Putamen (tissue), 1 donor: ENCODE measurements around the gene ADIG.

Source experiments
- DNase-seq: peaks from one replicate; pipeline ENCODE4 v3.0.0-alpha.2; 2016; ENCODE audit warnings: low spot score

ADIG gene

DNA sequence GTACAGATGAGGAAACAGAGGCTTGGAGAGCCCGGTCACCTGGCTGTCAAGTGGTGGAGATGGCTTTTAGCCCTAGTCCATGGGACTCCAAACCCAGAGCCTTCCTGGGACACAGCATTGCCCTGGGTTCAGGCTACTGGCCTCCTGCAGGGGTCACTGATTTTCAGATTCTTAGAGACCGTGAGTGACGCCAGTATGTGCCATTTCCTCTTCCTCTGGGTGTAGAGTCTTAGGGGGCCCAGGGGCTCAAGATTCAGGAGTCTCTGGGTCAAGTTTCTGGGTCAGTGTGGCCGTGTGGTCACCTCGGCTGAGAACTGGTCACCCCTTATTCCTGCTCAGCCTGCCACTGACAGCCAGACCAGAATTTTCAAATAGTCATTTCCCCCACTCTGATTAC, 21.2 kb downstream of the ADIG start:
- no peak for DNase-seq

DNA sequence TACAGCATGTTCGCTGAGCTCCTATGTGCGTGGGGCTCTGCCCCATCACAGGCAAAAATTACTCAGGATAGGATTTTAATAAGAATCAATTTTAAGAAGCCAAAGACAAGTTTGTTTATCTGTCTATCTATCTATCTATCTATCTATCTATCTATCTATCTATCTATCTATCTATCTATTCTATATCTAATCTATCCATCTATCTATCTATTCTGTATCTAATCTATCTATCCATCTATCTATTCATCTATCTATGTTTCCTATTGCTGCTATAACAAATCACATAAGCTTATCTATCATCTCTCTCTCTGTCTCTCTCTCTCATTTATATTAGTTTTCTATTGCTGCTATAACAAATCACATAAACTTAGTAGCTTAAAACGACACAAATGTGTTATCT, 22.3 kb downstream of the ADIG start:
- DNase-seq, result no peak

DNA sequence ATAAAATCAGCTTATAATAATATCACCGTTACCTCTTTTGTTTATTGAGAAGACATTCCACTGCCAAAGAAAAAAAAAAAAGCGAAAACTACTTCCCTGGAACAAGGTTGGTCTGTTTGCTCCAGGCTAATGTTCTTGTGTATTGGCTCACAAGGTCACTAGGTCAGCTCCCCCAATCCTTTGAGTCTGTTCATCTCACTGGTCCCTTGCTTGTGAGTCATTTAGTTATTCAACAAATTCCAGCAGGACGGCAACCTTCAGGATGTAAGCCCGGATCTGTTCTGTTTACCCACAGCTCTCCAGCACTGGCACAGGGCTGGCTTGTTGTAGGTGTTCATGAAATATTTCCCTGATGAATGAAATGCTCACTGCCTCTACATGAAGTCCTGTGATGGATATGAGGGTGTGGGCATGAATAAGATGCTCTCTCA, 23.9 kb downstream of the ADIG start:
- no peak for DNase-seq

DNA sequence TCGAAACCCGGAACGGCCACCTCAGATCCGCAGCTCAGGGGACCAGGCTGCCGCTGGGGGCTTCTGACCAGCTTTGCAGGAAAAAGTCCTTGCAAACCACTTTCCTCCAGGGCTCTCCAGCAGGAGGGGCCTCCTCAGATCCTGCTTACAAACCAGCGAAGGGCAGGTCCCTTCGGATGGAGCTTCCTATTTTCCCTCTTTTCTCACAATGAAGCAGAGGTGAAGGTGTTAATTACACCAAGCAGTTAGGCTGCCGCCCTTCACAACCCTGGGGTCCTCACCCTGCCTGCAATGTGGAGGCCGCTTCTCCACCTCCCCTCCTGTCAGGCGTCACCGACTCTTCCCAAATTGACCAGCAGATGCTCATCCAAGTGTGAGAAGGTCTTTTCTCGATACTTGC, 26.4 kb downstream of the ADIG start:
- DNase-seq, result no peak

DNA sequence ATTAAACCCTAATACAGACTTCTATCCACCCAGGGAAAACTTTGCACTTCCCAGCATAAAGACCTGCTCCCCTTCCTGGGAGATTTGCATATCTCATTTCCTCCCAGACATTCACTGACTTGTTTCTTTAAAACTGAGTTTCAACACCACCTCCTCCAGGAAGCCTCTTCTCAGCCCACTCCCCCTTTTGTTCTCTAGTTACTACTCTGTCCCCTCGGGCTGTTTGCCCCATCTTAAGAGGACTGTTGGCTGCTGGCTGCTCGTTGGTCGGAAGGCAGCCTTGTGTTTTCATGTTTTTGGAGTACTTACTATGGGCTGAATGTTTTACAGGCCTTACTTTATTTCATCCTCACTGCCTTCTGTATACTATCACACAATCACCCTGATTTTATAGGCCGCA, 27.2 kb downstream of the ADIG start:
- DNase-seq, result no peak

DNA sequence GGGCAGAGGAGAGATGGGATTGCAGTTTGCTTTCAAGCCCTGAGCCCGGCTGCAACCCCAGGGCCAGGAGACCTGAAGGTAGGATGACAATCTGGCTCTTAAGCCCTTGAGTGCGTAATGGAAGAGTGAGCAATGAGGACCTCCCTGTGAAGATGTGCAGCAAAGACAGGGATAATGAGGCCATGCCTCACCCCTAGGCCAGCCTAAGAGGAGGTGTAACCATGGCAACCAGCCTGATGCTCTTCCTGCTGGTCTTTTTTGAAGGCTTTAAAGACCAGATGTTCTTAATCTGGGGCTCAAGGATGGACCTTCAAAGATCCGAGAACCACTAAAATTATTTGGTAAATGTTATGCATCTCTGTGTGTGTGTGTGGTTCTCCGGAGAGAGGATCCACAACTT, 28.8 kb downstream of the ADIG start:
- no peak for DNase-seq

DNA sequence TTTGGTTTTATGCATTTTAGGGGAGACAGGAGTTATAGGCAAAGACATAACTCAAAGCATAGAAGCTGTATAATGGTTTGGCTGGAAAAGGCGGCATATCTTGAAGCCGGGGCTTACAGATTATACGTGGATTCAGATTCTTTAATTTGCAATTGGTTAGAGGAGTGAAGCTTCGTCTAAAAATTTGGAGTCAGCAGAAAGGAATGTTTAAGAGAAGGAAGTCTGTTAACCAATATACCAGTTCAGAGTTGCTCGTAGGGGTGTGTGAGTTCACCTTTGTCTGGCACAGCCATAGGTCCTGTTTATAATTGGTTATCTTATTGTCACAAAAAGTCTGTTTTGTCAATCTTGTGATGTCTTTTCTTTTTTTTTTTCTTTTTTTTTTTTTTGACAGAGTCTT, 29.5 kb downstream of the ADIG start:
- DNase-seq, result no peak

DNA sequence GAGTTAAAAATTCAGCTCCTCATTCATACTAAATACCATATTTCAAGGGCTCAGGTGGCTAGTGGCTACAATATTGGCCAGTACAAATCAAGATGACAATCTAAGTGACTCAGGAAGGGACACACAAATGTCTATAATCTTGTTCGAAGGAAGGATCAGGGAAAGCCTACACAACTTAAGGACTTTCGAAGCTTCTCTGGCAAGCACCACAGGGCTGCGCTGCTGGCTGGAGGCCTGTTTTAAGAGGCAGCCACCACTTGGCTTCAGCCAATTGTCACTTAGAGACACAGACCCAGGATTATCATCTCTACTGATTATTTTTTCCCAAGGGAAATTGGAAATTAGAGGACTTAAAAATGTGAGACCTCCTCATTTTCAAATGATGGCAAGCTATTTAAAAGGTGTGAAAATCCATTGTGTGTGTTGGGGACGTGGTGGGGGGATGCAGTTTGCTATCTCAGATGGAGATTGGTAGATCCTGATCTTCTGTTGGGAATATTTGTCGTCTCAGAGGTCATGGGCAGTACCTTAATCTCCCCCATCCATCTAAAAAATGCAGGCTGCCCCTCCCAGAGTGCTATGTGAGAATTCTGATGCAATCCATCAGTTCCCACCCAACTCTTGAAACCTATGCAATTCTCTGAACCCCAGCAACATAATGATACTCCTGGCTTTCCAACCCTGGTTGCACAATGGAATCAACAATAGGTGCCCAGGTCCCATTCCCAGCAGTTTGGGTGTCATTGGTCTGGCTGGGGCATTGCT, 31.9 kb downstream of the ADIG start:
- DNase-seq, result no peak

DNA sequence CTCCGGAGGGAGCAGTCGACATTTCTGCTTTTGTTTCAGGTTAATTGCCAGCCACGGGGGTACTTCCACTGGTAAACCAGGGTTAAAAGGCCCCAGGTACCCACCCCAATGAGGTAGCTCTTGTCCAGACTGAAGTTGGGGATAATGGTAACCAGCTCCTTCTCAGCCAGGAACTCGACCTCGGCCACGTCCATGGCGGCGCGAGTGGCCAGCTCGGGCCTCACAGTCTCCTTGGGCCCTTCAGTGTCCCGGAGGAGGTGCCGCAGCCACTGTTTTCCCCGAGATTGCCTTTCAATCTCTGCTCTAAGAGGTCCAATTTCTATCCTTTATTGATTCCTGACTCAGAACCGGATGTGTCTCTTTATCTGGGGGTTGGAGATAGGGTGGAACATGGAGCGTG, 34.3 kb downstream of the ADIG start:
- DNase-seq, result no peak

DNA sequence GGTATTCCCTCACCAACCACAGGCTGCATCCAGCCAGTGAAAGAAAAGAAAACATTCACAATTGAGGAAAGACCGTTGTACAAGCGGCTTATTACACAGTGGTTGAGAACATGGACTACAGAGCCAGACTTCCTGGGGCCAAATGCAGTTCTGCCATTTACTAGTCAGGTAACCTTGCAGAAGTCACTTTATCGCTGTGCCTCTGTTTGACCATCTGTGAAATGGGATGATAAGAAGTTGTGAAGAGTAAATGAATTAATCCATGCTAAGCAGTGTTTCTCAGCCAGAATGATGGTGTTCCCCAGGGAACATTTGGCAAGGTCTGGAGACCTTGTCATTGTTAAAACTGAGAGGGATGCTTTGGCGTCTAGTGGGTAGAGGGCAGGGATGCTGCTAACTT, 35.5 kb downstream of the ADIG start:
- DNase-seq, result no peak

DNA sequence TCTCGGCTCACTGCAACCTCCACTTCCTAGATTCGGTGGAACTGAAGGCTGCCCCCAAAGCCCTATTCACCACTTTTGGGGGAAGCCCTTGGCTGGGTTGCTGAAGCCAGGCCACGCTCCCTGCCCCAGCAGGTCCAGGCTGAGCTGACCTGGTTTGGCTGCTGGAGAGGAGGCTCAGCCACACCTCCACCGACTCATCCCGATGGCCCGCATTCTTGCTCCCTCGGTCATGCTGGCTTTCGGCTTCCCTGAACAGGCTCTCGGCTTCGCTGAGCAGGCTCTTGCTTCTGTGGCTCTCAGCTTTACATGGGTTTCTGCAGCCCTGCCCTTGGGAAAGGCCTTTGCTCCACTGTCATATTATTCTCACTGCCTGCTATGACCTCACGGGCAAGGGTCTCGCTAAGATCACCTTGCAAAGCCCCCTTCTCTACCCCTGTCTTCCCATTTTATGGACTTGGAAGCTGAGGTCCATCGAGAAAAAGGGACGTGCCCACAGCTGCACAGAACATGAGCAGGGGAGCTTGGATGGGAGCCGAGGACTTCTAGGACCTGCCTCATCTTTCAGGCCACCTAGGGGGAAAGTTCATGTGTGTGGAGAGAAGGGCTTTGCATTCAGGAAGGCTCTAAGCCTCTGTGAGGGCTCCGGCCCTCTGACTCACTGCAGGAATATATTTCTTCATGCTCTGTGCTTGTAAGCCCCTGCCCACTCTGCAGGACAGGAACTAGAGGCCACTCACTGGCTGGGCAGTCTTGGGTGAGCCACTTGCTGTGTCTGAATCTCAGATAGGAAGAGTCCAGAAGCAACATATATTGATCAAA, 36.2 kb downstream of the ADIG start:
- no peak for DNase-seq

DNA sequence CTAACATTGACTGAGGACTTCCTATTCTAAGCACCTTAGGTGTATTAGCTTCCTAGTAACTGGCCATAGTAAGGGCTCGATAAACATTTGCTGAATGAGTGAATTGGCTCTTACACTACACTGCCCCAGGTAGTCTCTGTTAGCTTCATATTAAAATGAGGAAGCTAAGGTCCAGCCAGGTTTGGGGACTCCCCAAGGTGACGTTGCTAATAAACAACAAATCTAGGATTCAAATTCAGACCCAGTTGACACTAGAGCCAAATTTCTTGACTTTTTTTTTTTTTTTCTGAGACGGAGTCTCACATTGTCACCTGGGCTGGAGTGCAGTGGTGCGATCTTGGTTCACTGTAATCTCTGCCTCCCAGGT, 36.8 kb downstream of the ADIG start:
- DNase-seq, result no peak

DNA sequence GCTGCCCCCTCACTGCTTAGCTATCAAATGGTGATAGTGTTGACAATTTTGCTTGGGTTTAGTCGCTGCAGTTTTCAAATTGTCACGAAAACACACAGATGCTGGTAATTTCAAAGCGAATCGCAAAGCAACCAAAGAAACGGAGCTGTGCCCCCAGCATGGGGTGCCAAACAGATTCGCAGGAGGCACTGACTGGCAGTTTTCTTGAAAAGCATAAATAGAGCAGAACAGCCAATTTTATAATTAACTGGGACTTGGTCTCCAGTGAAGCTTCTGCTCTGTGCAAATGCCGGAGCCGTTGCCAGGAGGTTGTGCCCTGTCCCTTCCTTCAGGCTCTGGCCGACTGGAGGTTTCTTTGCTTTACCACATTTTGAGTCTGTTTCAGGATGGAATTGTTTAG, 39.4 kb downstream of the ADIG start:
- no peak for DNase-seq

DNA sequence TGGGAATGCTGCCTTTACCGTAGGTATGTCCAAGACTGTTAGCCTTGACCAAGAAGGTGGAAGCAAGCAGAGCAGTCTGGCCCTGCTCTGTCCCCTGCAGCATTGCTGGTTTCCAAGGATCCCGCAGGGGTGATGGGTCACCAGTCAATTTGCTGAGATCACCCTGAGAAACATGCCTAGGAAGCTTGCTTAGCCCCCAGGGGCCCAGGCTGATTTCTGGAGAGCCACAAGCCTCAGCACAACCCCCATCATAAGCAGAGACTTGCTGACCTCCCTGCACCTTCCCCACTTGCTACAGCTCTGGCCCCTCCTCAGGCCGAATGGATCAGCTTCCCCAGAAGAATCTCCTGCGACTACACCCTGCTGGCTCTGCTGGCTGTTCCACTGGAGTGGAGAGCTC, 42.1 kb downstream of the ADIG start:
- no peak for DNase-seq

DNA sequence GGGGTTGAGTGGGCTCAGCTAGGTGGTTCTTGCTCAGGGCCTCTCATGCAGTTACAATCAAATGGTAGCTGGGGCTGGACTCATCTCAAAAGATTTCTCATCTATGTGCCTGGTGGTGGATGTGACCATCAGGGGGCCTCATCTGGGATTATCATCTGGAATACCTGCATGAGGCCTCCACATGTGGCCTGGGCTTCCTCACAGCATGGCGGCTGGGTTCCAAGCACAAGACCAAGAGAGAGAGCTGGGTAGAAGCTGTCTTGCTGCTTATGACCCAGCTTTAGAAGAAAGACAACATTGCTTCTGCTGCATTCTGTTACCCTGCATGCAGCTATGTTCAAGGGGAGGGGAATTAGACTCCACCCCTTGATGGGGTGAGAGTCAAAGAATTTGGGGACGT, 43.1 kb downstream of the ADIG start:
- DNase-seq, result no peak

DNA sequence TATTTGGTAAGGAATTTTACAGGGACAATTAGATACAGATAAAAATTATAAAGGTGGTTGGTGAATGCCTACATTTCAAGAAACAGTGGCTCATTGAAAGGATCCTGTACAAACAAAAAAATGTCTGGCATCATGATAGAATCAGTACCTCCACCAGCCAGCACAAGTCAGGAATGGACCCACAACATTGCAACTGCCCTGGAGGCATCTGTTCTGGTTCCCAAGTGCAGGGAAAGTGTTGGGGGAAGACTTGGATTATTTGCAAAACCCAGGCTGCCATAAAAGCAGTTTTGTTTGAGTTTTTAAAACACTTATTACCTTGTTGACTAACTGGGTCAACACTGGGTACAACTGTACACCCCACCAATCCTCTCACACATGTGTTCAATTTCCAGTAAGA, 44.9 kb downstream of the ADIG start:
- DNase-seq, result no peak

DNA sequence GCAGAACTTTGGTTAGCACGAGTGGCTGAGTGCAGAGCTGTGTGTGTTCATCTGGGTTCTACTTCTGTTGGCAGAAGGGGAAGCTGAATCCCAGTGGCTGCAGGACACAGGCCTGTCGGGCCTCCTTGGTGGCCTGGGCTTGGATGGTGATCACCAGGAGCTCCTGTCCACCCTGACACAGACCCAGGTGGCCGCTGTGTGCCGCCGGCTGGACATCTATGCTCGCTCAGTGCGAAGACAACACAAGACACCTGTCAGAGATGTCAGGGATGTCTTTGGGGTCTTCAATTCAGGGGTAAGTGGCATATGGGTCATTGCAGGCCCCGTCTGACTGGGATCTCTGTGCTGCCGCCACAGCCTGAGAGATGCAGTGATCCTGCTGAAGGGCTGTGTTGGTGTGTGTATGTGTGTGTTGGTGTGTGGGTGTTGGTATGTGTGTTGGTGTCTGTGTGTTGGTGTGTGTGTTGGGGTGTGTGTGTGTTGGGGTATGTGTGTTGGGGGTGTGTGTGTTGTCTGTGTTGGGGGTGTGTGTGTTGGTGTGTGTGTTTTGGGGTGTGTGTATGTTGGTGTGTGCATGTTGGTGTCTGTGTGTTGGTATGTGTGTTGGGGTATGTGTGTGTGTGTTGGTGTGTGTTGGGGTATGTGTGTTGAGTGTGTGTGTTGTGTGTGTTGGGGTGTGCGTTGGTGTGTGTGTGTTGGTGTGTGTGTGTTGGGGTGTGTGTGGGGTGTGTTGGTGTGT, 46.1 kb downstream of the ADIG start:
- no peak for DNase-seq

DNA sequence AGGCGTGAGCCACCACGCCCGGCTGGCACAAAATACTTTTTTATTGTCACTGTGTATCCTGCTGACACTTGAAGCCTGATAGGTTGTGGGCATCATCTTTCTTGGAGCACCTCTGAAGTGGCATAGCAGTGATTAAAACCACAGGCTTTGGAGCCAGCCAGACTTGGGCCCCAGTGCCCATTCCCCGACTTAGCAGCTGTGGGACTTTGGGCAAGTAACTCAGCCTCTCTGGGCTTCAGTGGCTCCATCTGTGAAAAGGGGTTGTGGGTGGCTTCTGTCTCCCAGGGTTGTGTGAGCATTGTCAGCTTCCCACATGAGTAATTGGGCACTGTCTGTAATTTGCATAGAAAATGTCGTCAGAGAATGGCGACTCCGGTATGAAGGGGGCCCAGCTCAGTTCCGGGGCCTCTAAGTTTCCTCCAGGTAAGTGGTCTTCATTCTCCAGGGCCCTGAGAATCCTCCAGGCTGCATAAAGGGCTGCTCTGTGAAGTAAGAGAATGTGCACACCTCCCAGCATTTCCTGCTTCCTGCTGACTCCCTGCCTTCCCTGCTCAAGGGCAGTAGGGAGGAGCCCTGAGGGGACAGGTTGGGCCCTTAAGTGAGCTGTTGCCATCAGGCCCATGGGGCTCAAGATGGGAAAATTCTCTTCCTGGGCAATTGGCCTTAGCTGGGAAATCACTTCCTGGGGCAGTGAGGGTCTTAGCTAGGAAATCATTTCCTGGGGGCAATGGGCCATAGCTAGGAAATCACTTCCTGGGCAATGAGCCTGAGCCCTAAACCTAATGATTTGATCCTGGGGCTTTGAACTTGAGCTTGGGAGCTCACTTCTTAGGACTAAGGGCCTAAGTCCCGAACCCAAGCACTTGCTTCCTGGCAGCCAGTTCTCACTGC, 47.8 kb downstream of the ADIG start:
- DNase-seq, result no peak

DNA sequence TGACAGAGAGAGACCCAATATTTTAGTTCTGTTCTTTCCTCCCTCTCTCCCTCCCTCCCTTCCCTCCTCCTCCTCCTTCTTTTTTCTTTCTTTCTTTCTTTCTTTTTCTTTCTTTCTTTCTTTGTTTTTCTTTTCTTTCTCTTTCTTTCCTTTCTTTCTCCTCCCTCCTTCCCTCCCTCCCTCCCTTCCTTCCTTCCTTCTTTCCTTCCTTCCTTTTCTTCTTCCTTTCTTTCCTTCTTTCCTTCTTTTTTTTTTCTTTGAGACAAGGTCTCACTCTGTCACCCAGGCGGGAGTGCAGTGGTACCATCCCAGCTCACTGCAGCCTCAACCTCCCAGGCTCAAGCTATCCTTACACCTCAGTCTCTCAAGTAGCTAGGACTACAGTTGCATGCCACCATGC, 49.0 kb downstream of the ADIG start:
- no peak for DNase-seq

DNA sequence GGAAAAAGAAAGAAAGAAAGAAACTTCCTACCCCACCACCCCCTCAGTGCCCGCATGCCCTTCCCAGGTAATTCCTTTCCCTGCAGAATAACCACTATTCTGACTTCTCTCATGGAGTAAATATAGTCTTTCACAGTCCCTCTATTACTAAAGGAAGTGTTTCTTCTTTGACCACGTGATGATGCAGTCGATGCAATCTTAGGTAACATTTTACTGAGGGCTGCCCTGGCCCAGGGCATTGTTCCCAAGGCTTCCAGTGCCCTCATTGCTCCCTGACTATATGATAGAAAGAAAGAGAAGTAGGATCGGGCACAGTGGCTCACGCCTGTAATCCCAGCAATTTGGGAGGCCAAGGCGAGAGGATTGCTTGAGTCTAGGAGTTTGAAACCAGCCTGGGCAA, 49.7 kb downstream of the ADIG start:
- DNase-seq, result no peak

DNA sequence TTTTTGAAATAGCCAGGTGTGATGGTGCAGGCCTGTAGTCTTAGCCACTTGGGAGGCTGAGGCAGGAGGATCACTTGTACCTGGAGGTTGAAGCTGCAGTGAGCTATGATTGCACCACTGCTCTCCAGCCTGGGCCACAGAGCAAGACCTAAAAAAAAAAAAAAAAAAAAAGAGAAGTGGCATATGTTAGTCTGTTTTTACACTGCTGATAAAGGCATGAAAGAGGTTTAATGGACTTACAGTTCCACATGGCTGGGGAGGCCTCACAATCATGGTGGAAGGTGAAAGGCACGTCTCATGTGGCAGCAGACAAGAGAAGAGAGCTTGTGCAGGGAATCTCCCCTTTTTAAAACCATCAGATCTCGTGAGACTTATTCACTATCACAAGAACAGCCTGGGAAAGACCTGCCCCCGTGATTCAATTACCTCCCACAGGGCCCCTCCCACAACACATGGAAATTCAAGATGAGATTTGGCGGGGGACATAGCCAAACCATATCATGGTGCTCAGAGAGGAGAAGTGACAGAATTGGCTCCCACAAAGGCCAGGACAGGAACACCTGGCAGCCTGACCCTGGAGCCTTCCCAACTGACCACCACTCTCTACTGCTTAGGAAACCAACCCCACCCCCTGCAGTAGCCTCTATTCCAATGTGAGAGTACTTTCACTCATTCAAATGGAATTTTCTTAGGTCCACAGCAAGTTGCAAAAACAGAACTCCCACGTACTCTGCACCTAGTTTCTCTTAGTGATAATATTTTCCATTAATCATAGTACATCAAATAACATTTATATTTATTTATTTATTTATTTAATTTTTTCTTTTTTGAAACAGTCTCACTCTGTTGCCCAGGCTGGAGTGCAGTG, 50.4 kb downstream of the ADIG start:
- DNase-seq, result no peak
